ENCODE results near the gene KSR2.
"Not testable (repeated sequence)": the region's sequence is repeated elsewhere in the genome, so short reads cannot be mapped to it uniquely, and the experiment has no call there.

Gene KSR2

GRCh38 chr12:117861691-117862090 is 107.1 kb downstream of the KSR2 start:
- DNase-seq (ENCODE audit: low read depth) = no peak
- no peak overlapping the region for H3K4me3 ChIP-seq (ENCODE audit: low read depth, low read length)
- TF ChIP-seq, protein P1, sequence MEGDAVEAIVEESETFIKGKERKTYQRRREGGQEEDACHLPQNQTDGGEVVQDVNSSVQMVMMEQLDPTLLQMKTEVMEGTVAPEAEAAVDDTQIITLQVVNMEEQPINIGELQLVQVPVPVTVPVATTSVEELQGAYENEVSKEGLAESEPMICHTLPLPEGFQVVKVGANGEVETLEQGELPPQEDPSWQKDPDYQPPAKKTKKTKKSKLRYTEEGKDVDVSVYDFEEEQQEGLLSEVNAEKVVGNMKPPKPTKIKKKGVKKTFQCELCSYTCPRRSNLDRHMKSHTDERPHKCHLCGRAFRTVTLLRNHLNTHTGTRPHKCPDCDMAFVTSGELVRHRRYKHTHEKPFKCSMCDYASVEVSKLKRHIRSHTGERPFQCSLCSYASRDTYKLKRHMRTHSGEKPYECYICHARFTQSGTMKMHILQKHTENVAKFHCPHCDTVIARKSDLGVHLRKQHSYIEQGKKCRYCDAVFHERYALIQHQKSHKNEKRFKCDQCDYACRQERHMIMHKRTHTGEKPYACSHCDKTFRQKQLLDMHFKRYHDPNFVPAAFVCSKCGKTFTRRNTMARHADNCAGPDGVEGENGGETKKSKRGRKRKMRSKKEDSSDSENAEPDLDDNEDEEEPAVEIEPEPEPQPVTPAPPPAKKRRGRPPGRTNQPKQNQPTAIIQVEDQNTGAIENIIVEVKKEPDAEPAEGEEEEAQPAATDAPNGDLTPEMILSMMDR (conservative IDR thresholded peaks at IDR 0.05; ENCODE audit: low read depth, low read length) = no peak

DNA sequence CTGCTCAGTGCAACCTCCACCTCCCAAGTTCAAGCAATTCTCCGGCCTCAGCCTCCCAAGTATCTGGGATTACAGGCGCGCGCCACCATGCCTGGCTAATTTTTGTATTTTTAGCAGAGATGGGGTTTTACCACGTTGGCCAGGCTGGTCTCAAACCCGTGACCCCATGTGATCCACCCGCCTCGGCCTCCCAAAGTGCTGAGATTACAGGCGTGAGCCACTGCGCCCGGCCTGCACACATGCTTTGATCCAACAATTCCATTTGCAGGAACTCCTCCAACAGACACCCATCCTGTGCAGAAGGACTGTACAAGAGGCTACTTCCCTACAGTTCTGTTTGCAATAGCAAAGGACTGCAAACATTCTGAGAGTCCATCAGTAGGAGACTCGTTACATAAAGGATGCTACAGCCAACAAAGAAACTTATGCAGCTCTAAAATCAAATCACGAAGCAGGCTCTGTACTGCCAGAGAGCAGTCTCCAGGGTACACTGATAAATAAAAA is 108.0 kb downstream of the KSR2 start:
- not testable (repeated sequence) for DNase-seq (ENCODE audit: low read depth); H3K4me3 ChIP-seq (ENCODE audit: low read depth, low read length)

DNA sequence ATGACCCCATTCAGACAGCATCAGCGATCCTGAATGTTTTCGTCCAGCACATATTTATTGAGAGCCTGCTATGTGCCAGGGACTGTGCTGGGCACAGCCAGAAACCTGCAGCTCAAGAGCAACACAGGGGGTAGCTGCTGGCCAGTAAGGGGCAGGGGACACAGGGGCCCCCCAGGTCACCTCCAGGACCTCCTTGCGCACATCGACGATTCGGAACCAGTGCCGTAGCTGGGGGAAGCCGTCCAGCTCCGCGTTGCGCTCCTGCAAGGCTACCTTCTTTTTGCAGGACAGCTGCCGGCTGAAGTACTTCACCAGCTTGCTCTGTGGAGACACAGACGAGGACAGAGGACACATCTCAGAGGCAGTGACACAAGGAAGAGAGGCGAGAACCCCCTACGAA is 108.7 kb downstream of the KSR2 start:
- no peak for DNase-seq (ENCODE audit: low read depth)
- TF ChIP-seq, protein P1 (conservative IDR thresholded peaks at IDR 0.05; ENCODE audit: low read depth, low read length) = no peak
- H3K4me3 ChIP-seq (ENCODE audit: low read depth, low read length) = no peak overlapping the region

DNA sequence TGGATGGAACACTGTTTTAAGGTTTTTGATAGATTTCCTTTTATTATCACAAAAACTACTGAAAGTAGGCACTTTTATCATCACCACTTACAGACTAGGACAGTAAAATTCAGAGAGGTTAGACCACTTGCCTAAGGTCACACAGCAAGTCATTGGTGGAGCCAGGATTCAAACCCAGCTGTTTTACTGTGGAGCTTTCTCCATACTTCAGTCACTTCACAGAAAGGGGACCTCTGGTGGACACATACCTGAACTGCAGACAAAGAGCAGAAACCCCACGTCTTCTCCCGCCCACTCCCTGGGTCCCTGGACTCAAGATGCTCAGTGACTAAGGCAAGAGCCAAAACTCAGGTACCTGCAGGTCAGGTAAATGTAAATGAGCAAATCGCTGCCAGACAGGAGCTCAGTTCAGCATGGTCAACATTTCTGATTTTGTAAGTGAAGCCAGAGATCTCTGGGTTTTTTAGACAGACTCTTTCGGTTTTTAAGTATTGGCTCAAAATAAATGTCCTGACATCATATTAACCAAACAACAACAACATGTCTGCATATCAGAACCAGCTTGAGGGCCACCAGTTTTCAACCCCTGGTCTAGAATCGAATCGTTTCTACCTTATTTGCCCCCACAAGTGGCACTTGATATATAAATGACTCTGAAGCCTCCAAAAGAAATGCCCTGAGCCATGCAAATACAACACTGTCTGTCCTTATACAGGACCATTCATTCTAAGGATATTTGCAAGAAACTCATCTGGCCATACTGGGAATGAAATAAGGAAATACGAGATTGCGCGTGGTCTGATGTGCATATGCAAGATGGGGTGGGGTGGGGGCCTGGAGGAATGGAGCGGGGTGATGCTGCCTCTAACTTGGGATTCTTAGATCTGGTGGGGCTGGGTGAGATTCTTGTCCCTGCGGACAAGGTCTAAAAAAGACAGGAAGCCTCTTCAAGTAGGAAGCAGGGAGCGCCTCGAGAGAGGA is 110.9 kb downstream of the KSR2 start:
- peak; percentile 61 for DNase-seq (ENCODE audit: low read depth)
- TF ChIP-seq, protein P1 (conservative IDR thresholded peaks at IDR 0.05; ENCODE audit: low read depth, low read length) = peak; percentile 70
- H3K4me3 ChIP-seq (ENCODE audit: low read depth, low read length) = no peak overlapping the region

- not testable (repeated sequence) for H3K4me3 ChIP-seq (ENCODE audit: low read depth, low read length)
- DNase-seq (ENCODE audit: low read depth) = peak; percentile 5
Measured at GRCh38 chr12:117857139-117857538, 111.7 kb downstream of the KSR2 start.

GRCh38 chr12:117855165-117855564 is 113.6 kb downstream of the KSR2 start:
- no peak for DNase-seq (ENCODE audit: low read depth)
- TF ChIP-seq, protein P1 (conservative IDR thresholded peaks at IDR 0.05; ENCODE audit: low read depth, low read length) = no peak

DNA sequence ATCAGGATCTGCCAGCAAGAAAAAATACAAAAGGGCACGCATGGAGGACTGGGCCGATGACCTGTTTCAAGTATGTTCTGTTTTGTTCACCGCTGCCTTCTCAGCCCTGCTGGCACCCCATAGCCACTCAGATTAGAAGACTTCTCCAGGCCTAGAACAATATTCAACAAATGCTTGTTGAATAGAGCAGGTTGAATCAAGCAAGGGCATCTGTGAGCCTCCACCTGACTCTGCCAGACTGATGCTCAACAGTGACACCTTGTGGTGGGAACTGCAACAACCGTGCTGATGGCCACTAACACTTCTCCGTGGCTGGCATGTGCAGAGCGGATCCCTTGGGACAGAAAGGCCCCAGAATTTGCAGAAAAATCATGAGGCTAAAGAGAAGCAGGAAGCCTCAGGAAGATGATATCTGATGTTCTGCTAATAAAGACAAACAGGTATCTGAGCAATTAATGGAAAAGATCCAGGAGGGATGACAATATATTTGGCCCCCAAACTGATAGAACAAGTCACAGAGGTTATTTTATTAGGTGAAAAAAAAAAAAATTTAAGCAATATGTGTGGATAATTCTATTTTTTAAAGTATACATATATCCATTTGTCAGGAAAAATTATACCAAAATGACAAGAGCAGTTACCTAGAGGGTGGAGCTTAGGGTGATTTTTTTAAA is 114.3 kb downstream of the KSR2 start:
- TF ChIP-seq, protein P1 (conservative IDR thresholded peaks at IDR 0.05; ENCODE audit: low read depth, low read length) = peak; percentile 72
- peak; percentile 52 for DNase-seq (ENCODE audit: low read depth)
- no peak overlapping the region for H3K4me3 ChIP-seq (ENCODE audit: low read depth, low read length)

More at GRCh38 chr12:117855165-117855564, 113.6 kb downstream of the KSR2 start:
- H3K4me3 ChIP-seq (ENCODE audit: low read depth, low read length) = no peak overlapping the region

All from choroid plexus epithelial cell (primary cell).